Muscle layer of duodenum (tissue), 2 donors: ENCODE data around the gene ESPNL.

Source experiments
- H3K27ac ChIP-seq: one replicate; pipeline ENCODE4 v1.7.0; 2013; ENCODE audit warnings: mild to moderate bottlenecking, low read length
- H3K27me3 ChIP-seq: one replicate; pipeline ENCODE4 v1.7.0; 2013; ENCODE audit warnings: low read depth, mild to moderate bottlenecking, control low read depth, low read length
- H3K36me3 ChIP-seq, 2 donors: one replicate each; pipeline ENCODE4 v1.7.0; 2013; ENCODE audit warnings: low read length in 2 of 2, control low read depth in 1 of 2, mild to moderate bottlenecking in 1 of 2; ENCODE audit not compliant: insufficient read depth in 2 of 2, control insufficient read depth in 1 of 2
- H3K4me1 ChIP-seq, 2 donors: one replicate each; pipeline ENCODE4 v1.7.0; 2013; ENCODE audit warnings: low read length in 2 of 2, mild to moderate bottlenecking in 2 of 2, control low read depth in 1 of 2, moderate library complexity in 1 of 2; ENCODE audit not compliant: insufficient read depth in 2 of 2, control insufficient read depth in 1 of 2
- H3K4me3 ChIP-seq, 2 donors: one replicate each; pipeline ENCODE4 v1.7.0; 2013; ENCODE audit warnings: low read length in 2 of 2, low read depth in 1 of 2, mild to moderate bottlenecking in 1 of 2
- H3K9me3 ChIP-seq, 2 donors: one replicate each; pipeline ENCODE4 v1.7.0; 2013; ENCODE audit warnings: low read length in 2 of 2, control low read depth in 1 of 2, mild to moderate bottlenecking in 1 of 2; ENCODE audit not compliant: control insufficient read depth in 1 of 2
- donor health status: healthy.

ESPNL gene

GRCh38 chr2:238093181-238094140 is 6.7 kb upstream of the ESPNL start:
- H3K27me3 ChIP-seq = no peaks in the 10 kb centered on the region
- H3K36me3 ChIP-seq = no peaks in the 10 kb centered on the region
- H3K4me1 ChIP-seq = no peaks in the 10 kb centered on the region
- H3K4me3 ChIP-seq = no peak overlapping the region
- H3K27ac ChIP-seq = no peak overlapping the region
- H3K9me3 ChIP-seq = no peaks in the 10 kb centered on the region

- H3K9me3 ChIP-seq = no peaks in the 10 kb centered on the region
- H3K27me3 ChIP-seq = no peaks in the 10 kb centered on the region
- H3K36me3 ChIP-seq = no peaks in the 10 kb centered on the region
- H3K4me1 ChIP-seq = peaks cover 0 to 5% of the 10 kb centered on the region in 2 donors
- no peak overlapping the region for H3K4me3 ChIP-seq
- H3K27ac ChIP-seq = no peak overlapping the region
These were observed 5.6 kb upstream of the ESPNL start for GRCh38 chr2:238094438-238095022.

- Histone ChIP-seq H3K27me3 (no peaks in the 10 kb centered on the region), H3K36me3 (no peaks in the 10 kb centered on the region), H3K4me3 (no peak overlapping the region), H3K4me1 (peaks cover 0 to 5% of the 10 kb centered on the region in 2 donors), H3K9me3 (no peaks in the 10 kb centered on the region), H3K27ac (no peak overlapping the region)
These were observed 5.0 kb upstream of the ESPNL start for GRCh38 chr2:238095143-238095542.

- Histone ChIP-seq H3K4me1 (peaks cover 0 to 5% of the 10 kb centered on the region in 2 donors), H3K27me3 (no peaks in the 10 kb centered on the region), H3K4me3 (no peak overlapping the region), H3K9me3 (no peaks in the 10 kb centered on the region), H3K36me3 (no peaks in the 10 kb centered on the region), H3K27ac (no peak overlapping the region)
These were observed 3.7 kb upstream of the ESPNL start for GRCh38 chr2:238096311-238097011.

GRCh38 chr2:238097201-238097987 is 2.7 kb upstream of the ESPNL start:
- H3K27me3 ChIP-seq = no peaks in the 10 kb centered on the region
- no peaks in the 10 kb centered on the region for H3K36me3 ChIP-seq
- peaks cover 0 to 5% of the 10 kb centered on the region in 2 donors for H3K4me1 ChIP-seq
- no peak overlapping the region for H3K27ac ChIP-seq
- no peak overlapping the region for H3K4me3 ChIP-seq
- no peaks in the 10 kb centered on the region for H3K9me3 ChIP-seq

- H3K27ac ChIP-seq = peak overlapping the region; percentile 2
These were observed 1.9 kb upstream of the ESPNL start for GRCh38 chr2:238097988-238098871.

GRCh38 chr2:238098901-238099713 is 1.0 kb upstream of the ESPNL start:
- no peak overlapping the region for H3K4me3 ChIP-seq
- H3K27me3 ChIP-seq = no peaks in the 10 kb centered on the region
- no peaks in the 10 kb centered on the region for H3K36me3 ChIP-seq
- peaks cover 0 to 5% of the 10 kb centered on the region in 2 donors for H3K4me1 ChIP-seq
- peak overlapping the region; percentile 2 for H3K27ac ChIP-seq
- no peaks in the 10 kb centered on the region for H3K9me3 ChIP-seq

More at GRCh38 chr2:238097988-238098871, 1.9 kb upstream of the ESPNL start:
- Histone ChIP-seq H3K4me3 (no peak overlapping the region), H3K36me3 (no peaks in the 10 kb centered on the region), H3K9me3 (no peaks in the 10 kb centered on the region), H3K27me3 (no peaks in the 10 kb centered on the region), H3K4me1 (peaks cover 0 to 5% of the 10 kb centered on the region in 2 donors)

- Histone ChIP-seq H3K36me3 (no peaks in the 10 kb centered on the region), H3K27ac (no peak overlapping the region), H3K27me3 (no peaks in the 10 kb centered on the region), H3K4me1 (peaks cover 0 to 5% of the 10 kb centered on the region in 2 donors), H3K4me3 (no peak overlapping the region), H3K9me3 (no peaks in the 10 kb centered on the region)
These were observed 459 bp upstream of the ESPNL start for GRCh38 chr2:238099714-238100048.

GRCh38 chr2:238100821-238101771 is 956 bp downstream of the ESPNL start:
- Histone ChIP-seq H3K4me3 (no peak overlapping the region), H3K36me3 (no peaks in the 10 kb centered on the region), H3K9me3 (no peaks in the 10 kb centered on the region), H3K27ac (no peak overlapping the region), H3K4me1 (peaks cover 0 to 5% of the 10 kb centered on the region in 2 donors), H3K27me3 (no peaks in the 10 kb centered on the region)
